CD4-positive, alpha-beta T cell treated with Interleukin-4 for 1 hour (primary cell): Measurements from ENCODE around the gene GARIN5A.

ENCODE experiments used
- DNase-seq, 2 donors: peaks; one replicate each; pipeline ENCODE4 v3.0.0-alpha.2; 2020 to 2022

Gene GARIN5A

GRCh38 chr19:50476224-50476906, at the start of gene GARIN5A, which contains the start of gene EMC10:
TSS of gene GARIN5A (minus strand) at chr19:50476848. CDS start at chr19:50476388, 460 bp downstream.
TSS of gene EMC10 (plus strand) at chr19:50476507. CDS start at chr19:50476545, 38 bp downstream.
- DNase-seq: peak; percentile 97

DNA sequence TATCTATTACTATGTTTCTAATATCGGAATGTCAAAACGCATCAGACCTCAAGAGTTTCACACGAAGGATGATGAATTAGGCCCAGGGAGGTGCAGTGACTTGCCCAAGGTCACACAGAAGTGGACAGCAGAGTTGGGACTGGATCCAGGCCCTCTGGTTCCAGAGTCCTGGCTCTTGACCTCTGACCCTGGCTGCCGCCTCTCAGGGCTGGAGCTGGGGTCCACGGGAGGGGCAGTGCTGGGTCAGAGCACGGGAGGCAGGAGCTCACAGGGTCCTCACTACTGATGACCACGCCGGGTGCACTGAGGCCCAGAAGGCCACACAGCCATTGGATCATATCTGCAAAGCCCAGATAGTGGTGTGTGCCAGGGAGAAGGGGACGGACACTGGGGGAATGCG, 46.2 kb upstream of the GARIN5A start:
- no peak for DNase-seq

- DNase-seq: no peak
Observed at GRCh38 chr19:50520822-50521465, 44.3 kb upstream of the GARIN5A start.

DNA sequence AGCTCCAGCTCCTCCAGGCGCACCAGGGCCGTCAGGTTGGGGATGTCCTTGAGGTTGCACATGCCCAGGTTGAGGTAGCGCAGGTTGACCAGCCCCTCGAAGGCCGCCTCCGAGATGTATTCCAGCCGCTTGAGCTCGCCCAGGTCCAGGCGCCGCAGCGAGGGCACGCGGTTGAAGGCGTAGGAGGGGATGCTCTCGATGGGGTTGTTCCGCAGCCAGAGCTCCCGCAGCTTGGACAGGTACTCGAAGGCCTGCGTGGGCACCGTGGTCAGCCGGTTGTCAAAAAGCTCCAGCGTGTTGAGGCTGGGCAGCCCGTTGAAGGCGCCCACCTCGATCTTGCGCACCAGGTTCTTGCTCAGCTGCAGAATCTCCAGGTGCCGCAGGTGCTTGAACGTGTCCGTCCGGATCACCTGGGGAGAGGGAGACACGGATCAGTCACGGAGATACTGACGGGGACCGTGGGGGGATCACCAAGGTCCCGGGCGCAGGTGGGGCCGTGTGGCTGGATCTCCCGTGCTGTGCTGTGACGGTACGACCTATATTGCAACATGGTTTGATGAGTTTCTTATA, 42.4 kb upstream of the GARIN5A start:
- no peak for DNase-seq

DNA sequence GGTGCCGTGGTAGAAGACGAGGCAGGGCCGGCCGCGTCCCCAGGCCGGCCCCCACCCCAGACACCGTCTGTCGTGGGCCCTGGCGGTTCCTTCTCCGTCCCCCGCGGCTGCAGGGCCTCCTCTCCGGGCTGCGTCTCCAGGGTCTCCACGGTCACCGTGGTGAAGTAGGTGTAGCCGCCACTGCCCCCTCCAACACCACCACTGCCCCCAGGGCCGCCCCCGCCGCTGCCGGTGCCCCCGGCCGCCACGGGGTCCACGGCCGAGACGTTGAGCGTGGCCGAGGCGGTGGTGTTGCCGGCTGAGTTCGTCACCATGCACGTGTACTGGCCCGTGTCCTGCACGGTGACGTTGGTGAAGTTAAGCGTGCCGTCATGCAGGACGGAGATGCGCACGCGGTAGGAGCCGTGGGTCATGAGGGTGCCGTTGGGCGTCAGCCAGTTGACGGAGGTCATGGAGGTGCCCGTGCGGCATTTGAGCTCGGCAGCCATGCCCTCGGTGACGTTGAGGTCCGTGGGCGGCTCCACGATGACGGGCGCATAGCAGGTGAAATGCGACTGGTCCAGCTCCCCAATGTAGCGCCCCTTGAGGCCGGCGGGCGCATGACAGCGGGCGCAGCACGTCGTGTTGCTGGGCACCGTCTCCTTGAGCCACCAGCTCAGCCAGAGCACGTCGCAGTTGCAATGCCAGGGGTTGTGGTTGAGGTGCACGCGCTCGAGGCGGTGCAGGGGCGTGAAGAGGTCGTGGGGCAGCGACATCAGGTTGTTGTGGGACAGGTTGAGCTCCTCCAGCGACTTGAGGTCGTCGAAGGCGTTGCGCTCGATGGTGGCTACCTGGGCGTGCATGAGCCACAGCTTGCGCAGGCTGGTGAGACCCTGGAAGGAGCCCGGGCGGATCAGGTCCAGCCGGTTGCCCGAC, 41.7 kb upstream of the GARIN5A start:
- no peak for DNase-seq

GRCh38 chr19:50517704-50518075, 41.0 kb upstream of the GARIN5A start:
- no peak for DNase-seq

DNA sequence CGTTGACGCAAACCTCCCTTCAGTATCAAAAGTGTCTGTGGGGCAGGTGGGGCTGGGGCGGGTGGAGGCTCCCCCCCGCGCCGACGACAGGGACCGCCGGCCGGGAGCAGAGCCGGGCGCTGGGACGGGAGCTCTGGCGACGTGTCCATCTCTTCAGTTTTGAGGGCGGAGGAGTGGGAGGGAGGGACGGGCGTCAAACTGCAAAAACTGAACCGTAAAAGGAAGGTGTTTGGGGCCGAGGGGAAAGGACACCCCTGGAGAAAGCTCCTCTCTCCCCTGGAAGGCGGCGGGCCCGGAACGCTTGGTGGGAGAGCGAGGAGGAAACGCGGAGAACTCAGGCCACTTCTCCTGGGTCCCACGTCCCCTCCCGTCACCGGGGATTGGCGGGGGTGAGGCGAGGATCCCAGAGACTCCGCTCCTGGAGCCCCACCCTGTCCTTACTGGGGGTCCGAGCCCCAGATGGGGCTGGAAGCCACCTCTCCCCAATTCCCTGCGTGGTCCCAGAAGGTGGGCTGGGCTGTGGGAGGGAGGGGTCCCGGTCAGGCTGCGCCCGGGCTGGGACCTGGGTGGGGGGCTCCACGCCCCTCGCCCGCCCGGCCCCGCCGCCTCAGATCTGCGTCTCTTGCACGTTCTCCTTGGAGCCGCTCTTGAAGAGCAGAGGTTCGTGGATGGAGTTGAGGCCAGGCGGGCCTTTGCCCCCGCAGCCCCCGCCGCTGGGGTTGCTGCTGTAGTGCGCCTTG, 40.5 kb upstream of the GARIN5A start:
- no peak for DNase-seq

- DNase-seq: no peak
Observed at GRCh38 chr19:50516456-50516855, 39.8 kb upstream of the GARIN5A start.

GRCh38 chr19:50515168-50515561, 38.5 kb upstream of the GARIN5A start:
- DNase-seq: no peak

DNA sequence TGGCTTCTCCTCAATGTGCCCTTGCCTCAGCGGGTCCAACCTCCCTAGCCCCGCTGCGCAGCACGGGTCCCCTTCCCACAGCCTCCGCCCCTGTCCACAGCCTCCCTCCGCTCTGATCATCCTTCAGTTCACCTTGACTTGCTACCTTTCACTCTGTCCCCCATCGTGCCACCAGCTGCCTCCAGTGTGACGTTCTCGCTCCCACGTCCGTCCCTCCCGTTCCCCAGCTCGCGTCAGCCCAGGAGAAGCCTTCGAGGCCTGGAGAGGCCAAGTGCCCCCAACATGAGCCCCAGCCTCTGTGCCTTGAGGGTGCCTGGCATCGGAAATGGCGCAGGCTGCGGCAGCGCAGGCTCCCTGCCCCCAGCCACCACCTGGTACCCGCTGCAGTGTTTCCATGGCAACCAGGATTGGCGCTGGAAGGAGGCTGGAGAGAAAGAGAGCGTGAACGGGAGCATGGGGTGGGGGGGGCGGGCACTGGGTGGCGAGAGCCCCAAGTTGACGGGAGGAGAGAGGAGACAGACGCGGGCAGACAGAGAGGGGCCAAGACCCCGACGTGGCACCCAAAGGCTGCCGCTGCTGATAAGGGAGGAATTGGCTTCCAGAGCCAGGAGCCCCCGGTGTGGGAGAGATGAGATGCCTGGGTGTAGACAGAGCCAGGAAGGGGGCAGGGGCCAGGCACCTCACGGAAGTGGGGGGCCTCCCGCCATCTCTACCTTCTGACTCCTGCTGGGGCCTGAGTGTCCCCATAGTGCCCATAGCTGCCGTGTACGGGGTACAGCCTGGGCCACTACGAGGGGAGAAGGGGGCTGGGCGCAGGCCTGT, 37.9 kb upstream of the GARIN5A start:
- no peak for DNase-seq

DNA sequence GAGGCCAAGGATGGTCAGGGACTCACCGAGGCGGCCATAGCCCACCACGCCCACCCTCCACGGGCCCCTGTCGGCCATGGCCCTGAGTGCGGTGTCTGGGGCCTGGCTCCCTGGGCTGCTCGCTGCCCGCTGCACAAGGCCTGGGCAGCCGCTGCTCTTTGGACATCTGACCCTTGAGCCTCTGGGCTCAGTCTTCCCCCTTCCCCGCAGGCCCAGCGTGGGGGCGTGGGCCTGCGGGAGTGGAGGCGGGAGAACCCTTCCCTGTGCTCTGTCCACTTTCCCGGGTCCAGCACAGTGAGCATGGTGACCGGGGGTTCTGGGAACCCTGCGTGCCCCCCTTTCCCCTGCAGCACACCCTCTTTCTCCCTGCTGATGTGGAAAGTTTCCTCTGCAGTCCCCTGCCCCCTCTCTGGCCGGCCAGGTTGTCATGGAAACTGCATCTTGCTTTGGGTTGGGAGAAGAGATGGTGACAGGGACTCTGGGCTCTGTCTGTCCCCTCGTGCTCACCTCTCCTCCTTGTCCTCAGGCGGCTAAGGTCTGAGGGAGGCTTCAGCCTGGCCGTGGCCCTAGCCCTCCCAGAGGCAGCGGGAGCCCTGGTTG, 37.2 kb upstream of the GARIN5A start, which contains the start of gene ASPDH:
Gene ASPDH, minus strand, starts transcription at position 168 of the 600 bp plus-strand sequence. Its CDS starts 90 bp downstream, at position 78.
- no peak for DNase-seq

- DNase-seq: no peak
Observed at GRCh38 chr19:50512999-50513745, 36.5 kb upstream of the GARIN5A start.

DNA sequence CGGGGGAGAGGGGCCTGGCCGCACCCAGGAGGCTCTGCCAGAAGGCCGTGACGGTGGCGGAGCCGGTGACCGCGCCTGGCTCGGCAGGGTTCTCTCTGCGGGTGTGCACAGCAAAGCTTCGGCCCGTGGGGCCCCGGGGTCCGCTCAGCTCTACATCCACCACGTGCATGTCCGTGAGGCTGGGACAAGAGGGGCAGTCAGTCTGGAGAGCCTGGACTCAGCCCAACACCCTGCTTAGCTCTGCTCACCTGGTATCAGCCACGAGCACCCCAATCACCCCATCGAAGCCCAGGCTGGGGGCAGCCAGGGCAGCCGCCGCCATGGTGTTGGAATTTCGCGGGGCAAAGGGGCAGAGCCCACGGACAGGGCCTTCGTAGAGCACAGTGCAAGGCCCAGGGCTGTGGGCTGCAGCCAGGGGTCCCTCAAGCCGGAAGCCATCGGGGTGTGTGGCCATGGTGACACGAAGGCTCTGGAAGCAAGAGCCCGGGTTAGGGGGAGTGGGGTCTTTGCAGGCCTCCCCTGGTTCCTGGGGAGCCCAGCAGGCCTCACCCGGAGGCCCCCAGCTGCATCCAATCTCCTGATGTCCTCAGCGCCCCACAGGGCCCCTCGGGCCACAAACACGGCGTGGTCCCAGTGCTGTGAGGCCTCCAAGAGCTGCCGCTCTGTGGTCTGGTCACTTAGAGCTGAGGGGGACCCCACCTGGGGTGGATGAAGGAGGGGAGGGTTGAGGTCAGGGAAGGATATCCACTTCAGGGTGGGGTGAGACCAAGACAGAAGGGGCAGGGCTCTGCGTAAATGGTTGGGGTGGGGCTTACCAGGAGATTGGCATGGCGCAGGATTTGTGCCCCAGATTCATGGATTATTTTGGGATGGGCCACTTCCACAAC, 35.7 kb upstream of the GARIN5A start:
- DNase-seq: no peak

- peak; percentile 98 to 99 for DNase-seq
Observed at GRCh38 chr19:50511069-50511822, 34.6 kb upstream of the GARIN5A start, which contains the start of gene JOSD2. TSS of gene JOSD2 (minus strand) at chr19:50511191. CDS start at chr19:50510431, 760 bp downstream.

GRCh38 chr19:50510700-50511068, 34.0 kb upstream of the GARIN5A start:
- DNase-seq: no peak

DNA sequence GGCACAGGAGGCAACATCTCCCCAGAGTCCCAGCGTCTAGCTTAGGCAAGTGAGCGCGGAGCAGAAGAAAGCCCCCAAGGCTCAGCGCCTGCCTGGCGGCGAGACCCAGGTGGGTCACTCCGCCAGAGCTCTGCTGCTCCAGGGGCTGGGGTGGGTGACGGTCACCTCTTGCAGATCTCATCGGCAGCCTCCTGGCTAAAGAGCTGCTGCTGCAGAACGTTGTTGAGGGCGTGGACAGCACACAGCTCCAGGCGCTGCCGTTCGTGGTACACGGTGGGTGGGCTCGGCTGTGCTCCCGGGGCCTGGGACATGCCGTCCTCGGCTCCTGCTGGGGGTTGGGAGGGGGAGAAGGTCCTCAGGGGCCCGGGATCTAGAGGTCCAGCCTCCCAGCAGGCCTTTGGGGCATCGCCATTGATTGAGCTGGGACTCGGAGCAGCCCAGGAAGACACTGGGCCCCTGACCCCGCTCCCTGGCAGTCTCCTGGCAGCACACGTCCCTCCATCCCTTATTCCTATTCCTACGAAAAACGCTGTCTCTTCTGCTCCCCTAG, 33.5 kb upstream of the GARIN5A start:
- DNase-seq: no peak

- DNase-seq: no peak
Observed at GRCh38 chr19:50509366-50509765, 32.7 kb upstream of the GARIN5A start.

- no peak for DNase-seq
Observed at GRCh38 chr19:50508843-50509190, 32.2 kb upstream of the GARIN5A start.
